GM11168 (cell line): ENCODE data around the gene MARCKSL1.
"Not testable (repeated sequence)": the region's sequence is repeated elsewhere in the genome, so short reads cannot be mapped to it uniquely, and the experiment has no call there.

Experiments
- in situ Hi-C: fragments of 300-500 bp; cut with MboI; formaldehyde crosslinking; loops from one replicate; pipeline ENCODE4 v1.12.0; 2022; ENCODE audit warnings: low sequenced_read_pairs; ENCODE audit not compliant: unreplicated experiment

Gene MARCKSL1, protein sequence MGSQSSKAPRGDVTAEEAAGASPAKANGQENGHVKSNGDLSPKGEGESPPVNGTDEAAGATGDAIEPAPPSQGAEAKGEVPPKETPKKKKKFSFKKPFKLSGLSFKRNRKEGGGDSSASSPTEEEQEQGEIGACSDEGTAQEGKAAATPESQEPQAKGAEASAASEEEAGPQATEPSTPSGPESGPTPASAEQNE

DNA sequence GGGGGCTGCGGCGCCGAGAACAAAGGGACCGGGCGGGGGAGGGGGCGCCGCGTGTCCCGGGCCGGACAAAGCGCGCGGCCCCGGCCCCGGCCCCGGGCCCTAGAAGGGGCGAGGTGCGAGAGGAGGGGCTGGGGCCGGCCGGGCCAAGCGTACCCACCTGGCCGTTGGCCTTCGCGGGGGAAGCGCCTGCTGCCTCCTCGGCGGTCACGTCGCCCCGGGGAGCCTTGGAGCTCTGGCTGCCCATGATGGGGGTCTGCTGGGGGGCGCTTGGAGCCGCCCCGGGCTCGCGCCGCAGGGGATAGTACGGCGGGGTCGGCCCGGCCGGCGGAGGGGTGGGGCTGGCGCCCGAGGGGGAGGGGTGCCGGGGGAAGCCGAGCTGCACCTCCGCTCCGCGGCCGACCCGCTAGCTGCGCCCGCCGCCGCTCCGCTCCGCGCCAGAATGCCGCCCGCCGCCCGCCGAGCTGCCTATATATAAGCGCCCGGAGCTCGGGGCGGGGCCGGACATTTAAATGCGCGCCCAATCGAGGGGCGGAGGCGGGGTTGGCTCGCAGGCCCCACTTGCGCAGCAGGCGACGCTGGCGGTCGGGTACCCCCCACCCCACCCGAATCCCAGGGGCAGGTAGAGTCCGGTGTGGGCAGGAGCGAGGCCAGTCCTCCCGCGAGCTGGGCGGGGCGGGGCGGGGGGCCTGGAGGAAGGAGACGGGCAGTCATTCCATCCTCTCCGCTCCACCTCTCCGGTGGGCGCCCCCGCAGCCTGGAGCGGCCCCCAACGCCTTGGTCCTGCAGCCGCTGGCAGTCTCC lies at the start of gene MARCKSL1:
MARCKSL1 (minus strand) TSS at position 444 of the 801 bp plus-strand sequence; CDS start at position 244, 200 bp downstream.
- in situ Hi-C loops, result no loop called here

DNA sequence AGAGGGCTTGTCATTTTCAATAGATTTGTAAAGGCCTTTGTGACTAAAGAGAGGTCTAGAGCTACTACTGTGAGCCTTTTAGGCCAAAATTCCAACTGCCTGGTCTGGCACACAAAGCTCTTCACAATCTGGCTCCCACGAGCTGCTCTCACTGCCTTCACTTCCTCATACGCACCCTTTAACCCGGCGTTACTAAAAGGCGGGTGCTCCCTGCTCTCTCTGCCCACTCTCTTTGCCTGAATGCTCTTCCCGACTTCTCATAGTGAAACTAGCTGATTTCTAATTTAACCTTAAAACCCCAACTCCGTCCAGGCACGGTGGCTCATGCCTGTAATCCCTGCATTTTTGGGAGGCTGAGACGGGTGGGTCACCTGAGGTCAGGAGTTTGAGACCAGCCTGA lies 44.0 kb upstream of the MARCKSL1 start:
- in situ Hi-C loops, result no loop called here

DNA sequence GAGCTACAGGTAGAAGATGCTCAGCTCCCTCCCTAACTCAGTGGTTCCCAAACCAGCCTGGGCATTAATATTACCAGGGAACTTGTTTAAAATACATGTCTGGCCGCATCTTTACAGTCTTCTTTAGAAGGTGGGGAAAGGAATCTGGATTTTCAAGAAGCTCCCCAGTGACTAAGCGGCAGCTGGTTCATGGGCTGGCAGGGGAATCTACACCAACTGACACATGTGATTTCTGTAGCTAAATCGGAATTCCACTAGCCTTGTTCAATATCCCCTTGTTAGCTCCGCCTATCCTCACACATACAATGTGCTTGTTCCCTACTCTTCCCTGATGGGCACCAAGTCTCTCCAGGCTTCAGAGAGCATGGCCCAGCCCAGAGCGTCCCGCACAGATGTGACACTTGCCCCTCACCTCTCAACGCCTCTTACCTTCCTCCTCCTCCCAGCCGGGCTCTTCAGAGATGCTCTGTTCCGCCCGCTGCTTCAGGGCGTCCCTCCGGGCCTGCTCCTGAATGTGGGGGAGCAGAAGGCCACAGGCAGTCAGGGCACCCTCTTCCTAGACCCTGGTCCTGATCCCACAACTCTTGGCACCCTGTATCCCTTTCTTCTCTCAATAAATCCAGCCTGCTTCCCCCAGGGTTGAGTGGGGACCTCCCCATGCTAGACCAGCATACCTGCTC lies 41.6 kb upstream of the MARCKSL1 start:
- in situ Hi-C loops, result no loop called here

DNA sequence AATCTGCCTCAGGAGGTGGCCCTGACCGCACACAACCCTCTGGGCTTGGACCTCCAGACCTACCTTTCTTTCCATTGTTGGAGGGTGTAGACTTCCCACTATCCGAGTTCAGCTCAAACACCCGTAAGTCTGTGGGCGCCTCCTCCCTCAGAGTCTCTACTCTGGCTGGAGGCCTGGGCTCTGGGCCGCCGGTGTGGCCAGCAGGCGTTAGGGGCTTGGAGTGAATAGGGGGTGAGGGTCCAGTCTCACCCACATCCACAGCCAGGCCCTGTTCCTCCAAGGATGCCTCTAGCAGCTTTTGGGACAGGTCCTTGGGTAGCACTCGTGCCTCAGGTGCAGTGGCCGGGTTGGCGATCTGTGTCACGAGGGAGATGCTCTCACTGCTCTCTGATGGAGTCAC lies 40.2 kb upstream of the MARCKSL1 start:
- in situ Hi-C loops, result no loop called here

DNA sequence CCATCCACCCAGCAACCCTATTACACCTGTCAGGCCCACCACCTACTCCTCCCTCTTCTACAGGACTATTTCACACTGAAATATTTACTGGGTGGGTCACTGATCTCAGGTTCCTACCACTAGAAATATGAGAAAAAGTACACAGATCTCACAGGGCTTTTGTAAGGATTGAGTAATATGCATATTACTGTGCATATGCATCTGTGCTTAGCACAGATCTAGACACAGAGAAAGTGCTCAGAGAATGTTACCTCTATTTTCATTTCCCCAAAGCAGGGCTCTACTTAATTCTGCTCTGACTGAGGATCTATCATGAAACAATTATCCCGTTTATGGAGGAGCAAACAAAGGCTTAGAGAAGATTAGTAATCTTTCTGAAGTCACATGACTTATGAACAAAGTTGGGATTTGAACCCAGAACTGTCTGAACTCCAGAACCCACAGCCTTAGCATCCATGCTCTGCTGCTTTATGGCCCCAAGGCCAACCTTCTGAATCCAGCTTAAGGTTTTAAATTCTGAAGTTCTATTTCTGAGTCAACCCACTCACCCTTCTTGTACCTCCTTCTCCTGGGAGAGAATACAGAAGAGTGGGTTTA lies 38.1 kb upstream of the MARCKSL1 start:
- in situ Hi-C loops, result no loop called here

DNA sequence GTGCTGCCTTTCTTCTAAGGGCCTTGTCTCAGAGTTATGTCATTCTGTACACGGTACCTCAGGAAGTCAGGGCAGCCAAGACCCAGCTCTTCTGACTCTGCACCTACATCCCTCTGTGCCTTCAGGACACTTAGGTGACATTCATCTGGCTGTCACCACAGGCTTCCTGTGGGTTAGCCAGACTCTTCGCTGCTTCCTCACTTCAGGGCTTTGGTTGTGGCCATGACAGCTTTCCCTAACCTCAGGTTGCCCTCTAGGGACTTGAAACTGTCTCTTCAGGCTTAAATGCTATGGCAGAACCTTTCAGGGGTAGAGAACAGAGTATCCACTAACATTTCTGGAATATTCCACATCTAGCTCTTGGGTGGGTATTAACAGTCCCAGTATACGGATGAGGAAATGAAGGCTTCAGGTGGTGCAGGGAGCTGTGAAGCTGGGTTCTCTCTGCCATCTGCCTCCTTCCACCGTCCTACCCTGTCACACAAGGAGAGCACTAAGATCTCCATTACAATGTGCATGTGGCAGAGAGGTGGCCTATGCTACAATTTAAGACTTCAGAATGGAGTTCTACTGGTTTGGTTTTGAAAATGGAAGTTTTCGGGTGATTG lies 36.2 kb upstream of the MARCKSL1 start:
- in situ Hi-C loops, result no loop called here

DNA sequence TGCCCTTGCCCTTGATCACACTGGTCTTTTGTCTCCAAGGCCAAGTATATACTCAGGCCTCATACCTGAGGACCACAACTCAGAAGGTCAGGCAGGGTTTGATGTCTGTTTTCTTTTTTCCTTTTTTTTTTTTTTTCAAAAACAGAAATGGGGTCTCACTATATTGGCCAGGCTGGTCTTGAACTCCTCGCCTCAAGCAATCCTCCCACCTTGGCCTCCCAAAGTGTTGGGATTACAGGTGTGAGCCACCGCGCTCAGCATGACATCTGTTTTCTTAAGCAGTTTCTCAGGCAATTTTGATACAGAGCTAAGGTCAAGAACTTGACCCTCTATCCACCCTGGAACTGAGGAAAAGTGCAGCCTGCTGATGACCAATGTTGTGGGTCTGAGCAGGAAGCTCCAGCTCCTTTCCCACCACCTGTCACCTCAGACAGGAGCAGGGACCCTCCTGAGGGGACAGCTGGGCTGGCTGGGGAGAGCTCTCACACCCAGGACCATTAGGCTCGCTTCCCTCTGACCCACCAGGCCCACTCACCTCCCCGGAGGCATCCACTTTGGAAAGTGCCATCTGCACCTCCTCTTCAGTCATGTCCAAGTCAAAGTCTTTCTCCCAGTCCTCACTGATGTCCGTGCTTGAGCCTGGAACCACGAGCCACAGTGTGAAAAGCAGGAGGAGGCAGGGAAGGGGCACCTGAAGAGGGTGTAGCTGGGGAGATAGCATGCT lies 32.0 kb upstream of the MARCKSL1 start:
- in situ Hi-C loops, result no loop called here

DNA sequence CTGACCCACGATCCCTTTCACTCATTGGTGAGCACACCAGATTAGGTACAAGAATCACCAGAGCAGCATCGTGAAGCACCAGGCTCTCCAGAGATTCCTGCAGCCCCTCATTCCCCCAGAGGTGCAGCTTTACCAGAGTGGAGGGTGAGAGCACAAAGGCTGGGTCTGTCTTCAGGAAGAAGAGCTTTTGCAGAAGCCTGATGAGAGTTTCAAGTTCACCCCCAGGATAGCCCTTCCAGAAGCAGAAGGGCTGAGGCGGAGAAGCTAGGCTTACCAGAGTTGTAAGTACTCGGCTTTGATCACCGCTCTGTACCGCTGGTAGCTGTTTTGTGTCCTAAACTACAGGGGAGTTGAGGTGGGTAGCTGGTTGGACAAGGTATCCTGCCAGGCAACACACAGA lies 29.4 kb upstream of the MARCKSL1 start:
- in situ Hi-C loops, result no loop called here

DNA sequence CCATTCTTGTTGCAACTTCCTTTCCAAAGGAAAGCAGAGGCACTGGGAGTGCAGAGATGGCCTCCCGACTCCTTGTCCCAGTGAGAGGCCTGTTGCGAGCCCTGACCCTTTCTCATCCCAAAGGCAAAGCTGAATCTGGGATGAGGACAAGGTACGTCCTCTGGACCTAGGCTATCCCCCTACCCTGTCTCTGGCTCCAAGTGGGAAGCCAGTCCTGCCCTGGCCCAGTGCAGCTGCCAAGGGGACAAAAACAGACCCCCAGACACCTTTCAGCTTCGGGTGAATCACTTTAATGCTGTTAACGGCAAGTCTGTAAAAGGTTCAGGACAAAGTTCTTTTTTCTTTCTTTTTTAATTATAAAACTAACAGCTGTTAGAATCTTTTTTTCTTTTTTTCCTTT lies 28.8 kb upstream of the MARCKSL1 start:
- in situ Hi-C loops, result no loop called here

DNA sequence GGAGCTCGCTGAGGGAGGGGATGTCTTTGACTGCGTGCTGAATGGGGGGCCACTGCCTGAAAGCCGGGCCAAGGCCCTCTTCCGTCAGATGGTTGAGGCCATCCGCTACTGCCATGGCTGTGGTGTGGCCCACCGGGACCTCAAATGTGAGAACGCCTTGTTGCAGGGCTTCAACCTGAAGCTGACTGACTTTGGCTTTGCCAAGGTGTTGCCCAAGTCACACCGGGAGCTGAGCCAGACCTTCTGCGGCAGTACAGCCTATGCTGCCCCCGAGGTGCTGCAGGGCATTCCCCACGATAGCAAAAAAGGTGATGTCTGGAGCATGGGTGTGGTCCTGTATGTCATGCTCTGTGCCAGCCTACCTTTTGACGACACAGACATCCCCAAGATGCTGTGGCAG lies 27.7 kb upstream of the MARCKSL1 start:
- in situ Hi-C loops, result no loop called here

DNA sequence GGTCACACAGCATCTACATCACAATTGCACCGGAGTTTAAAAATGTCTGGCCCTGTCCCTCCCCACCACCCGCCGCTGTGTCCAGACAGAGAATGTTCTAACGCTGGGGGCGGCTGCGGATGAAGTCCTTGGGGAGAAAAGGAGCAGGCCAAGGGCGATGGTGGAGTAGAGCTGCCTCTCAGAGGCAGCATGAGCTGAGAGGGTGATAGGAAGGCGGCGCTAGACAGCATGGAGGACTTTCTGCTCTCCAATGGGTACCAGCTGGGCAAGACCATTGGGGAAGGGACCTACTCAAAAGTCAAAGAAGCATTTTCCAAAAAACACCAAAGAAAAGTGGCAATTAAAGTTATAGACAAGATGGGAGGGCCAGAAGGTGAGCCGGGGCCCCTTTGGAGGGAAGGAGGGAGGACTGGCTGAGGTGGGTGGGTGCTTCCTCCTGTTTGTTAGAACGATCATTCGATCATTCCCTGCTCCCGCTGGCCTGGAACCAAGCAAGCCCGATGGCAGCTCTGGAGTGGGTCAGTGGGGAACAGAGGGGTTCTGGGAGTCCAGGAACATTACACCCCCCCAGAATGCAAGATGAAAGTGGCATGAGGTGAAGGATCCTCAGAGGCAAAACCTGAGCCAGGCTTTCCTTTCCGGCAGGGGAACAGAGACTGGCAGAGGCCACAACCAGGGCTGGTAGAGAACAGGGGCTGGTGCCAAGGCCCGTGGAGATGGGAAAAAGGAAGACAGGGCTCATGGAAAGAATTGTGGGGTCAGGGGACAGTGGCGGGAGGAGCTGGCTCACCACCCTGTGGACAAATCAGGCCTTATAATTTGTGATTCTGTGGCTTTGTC lies 26.7 kb upstream of the MARCKSL1 start, which contains the start of the genes FAM229A and TSSK3:
FAM229A (minus strand) TSS at position 12 of the 840 bp plus-strand sequence. CDS start 394 bp downstream, outside the sequence.
TSSK3 (plus strand) TSS at position 66 of the 840 bp plus-strand sequence; CDS start at position 229, 163 bp downstream.
- in situ Hi-C loops, result no loop called here

DNA sequence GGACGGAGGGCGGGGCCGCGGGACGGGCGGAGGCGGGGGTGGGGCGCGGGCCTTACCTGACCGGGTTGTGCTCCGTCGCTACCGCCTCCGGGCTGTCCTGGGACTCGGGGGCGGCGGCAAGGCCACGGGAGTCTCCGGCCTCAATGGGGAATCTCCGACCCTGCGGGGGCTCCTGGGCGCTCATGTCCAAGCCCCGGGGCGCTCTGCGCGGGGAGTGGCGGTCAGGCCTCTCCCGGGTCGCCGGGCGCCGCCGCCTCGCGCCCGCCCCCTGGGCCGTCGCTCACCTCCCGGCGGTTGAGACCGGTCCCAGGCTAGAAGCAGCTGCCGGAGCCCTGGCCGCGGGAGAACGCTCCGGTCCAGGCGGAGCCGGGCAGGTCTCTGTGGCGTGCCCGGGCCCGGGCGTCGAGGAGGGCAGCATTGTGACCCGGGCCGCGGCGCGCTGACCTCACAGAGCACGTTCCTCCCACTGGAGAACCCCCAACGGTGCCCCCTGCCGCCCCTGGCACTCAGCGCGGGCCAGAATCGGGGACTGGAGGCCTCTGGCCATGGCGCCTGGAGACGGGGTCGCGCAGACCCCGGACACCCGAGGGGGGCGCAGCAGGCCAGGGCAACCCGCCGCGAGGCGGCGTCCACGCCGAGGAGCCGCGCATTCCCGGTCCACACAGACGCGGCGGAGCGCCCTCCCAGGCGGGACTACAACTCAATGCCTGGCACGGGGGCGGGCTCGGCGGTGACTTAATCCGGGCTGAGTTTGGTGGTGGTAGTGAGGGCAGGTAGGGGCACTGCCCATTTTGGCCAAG lies 25.8 kb upstream of the MARCKSL1 start:
- in situ Hi-C loops, result no loop called here

DNA sequence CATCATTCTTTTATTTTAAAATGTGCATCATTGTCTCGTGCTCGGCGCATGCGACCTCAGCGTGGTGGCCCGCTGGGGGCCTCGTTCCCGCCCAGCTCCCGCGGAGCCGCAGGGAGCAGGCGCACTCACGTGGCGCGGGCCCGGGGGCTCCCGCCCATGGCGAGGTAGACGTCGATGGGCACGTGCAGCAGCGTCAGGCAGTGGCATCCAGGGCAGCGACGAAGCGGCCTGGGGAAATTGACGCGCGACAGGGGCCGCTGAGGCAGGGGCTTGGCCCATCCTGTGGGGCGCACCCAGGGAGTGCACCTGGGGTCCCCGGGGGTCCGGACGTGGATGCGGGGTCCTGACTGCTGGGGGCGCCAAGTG lies 25.3 kb upstream of the MARCKSL1 start:
- in situ Hi-C loops, result no loop called here

DNA sequence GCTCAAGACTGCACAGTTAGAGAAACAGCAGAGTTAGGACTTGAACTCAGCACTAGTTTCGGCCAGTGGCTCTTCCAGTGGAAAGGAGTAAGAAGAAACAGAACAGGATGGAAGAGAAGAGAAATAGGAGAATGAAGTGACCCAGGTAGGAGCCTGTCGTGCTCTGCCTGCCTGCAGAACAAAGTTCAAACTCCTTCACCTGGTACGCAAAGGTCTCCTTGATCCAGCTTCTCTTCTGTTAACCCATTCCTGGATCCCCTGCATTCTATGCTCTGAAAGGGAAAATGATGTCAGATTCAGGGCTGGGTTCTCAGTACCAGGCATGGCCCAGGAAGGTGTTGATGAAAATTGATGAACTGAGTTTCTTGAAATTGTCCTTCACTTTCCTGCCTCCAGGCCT lies 22.4 kb upstream of the MARCKSL1 start:
- in situ Hi-C loops, result no loop called here

DNA sequence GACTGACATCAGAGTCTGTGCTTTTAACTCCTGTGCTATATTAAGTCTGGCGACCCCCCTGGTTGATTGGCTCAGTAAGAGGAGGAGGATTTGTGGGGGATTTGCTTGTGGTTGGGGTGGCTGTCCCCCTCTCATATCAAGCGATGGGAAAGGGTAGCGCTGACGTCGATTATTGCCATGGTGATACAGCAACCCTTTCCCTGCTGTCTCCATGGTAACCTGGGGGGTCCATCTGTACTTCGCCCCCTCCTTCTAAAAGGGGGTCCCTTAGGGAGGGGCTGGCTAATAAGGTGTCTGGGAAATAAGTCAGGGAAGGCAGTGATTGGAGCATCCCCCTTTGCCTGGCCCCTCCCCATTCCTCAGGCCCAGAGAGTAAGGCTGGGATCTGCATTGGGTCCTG lies 21.6 kb upstream of the MARCKSL1 start:
- in situ Hi-C loops, result no loop called here

DNA sequence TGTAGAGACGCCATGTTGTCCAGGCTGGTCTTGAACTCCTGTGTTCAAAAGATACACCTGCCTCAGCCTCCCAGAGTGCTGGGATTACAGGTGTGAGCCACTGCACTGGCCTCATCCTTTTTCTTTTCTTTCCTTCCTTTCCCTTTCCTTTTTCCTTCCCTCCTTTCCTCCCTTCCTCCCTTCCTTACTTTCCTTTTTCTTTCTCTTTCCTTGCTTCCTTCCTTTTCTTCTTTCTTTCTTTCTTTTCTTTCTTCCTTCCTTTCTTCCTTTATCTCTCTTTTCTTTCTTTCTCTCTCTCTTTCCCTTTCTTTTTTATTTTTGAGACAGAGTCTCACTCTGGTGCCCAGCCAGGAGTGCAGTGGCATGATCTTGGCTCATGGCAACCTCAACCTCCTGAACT lies 20.4 kb upstream of the MARCKSL1 start:
- in situ Hi-C loops, result no loop called here

DNA sequence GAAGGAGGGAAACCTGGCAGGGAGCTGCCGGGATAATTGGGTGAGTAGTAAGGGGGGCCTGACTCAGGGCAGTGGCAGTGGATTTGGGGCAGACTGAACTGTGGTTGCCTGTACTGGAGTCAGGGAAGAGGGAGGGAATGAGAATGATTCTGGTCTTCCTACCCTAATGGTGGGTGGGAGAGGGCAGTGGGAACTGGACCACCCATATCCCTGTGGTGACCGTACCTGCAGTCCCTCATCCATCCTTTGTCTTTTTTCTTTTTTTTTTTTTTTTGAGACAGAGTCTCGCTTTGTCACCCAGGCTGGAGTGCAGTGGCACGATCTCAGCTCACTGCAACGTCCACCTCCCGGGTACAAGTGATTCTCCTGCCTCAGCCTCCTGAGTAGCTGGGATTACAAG lies 19.7 kb upstream of the MARCKSL1 start:
- in situ Hi-C loops, result not testable (repeated sequence)
